Neural progenitor cell (in vitro differentiated cells): ENCODE measurements around the gene BCAS3. TPM values are rescaled to one million over a fixed set of nuclear protein-coding genes. Genes with fewer than 3 reads are reported as not detected.
"Not testable (repeated sequence)": the region's sequence is repeated elsewhere in the genome, so short reads cannot be mapped to it uniquely, and the experiment has no call there.

ENCODE experiments used
- DNase-seq: peaks from one replicate; pipeline ENCODE4 v3.0.0-alpha.2; 2016; ENCODE audit warnings: low spot score
- H2AFZ ChIP-seq: fragments of 200-600 bp; sonication (generic); replicated peaks from 2 replicates; pipeline ENCODE4 v1.6.1; 2016; ENCODE audit warnings: antibody characterized with exemption
- H3F3A ChIP-seq: fragments of 200-600 bp; sonication (generic); 2 replicates; pipeline ENCODE4 v1.6.1; 2016; ENCODE audit warnings: antibody characterized with exemption, low read depth
- H3K27ac ChIP-seq: fragments of 200-600 bp; sonication (generic); 2 replicates; pipeline ENCODE4 v1.5.1; 2016; ENCODE audit warnings: mild to moderate bottlenecking
- H3K27me3 ChIP-seq: fragments of 200-600 bp; sonication (generic); 2 replicates; pipeline ENCODE4 v1.6.1; 2016; ENCODE audit warnings: mild to moderate bottlenecking, moderate library complexity
- H3K36me3 ChIP-seq: fragments of 200-600 bp; sonication (generic); 2 replicates; pipeline ENCODE4 v1.5.1; 2016
- H3K4me1 ChIP-seq: fragments of 200-600 bp; sonication (generic); 2 replicates; pipeline ENCODE4 v1.6.1; 2016; ENCODE audit warnings: mixed run types
- H3K4me2 ChIP-seq: fragments of 200-600 bp; sonication (generic); 2 replicates; pipeline ENCODE4 v1.6.1; 2016
- H3K4me3 ChIP-seq: fragments of 200-600 bp; sonication (generic); 2 replicates; pipeline ENCODE4 v1.5.1; 2016
- H3K79me2 ChIP-seq: fragments of 200-600 bp; sonication (generic); 2 replicates; pipeline ENCODE4 v1.6.1; 2016; ENCODE audit warnings: low read depth
- H3K9ac ChIP-seq: fragments of 200-600 bp; sonication (generic); 2 replicates; pipeline ENCODE4 v1.6.1; 2016
- H3K9me3 ChIP-seq: fragments of 200-600 bp; sonication (generic); 2 replicates; pipeline ENCODE4 v1.5.1; 2016; ENCODE audit warnings: low read depth
- H4K20me1 ChIP-seq: fragments of 200-600 bp; sonication (generic); 2 replicates; pipeline ENCODE4 v1.6.1; 2016; ENCODE audit warnings: low read depth
- H3K27ac Mint-ChIP-seq: 3 replicates; pipeline ENCODE4 v1.8.0; 2021; ENCODE audit warnings: mixed read lengths
- H3K27me3 Mint-ChIP-seq: 2 replicates; pipeline ENCODE4 v1.8.0; 2022; ENCODE audit warnings: low read depth, mild to moderate bottlenecking, inconsistent platforms, moderate library complexity, mixed read lengths; ENCODE audit not compliant: insufficient read depth
- H3K36me3 Mint-ChIP-seq: 3 replicates; pipeline ENCODE4 v1.8.0; 2021; ENCODE audit warnings: mixed read lengths
- H3K4me1 Mint-ChIP-seq: 3 replicates; pipeline ENCODE4 v1.8.0; 2021; ENCODE audit warnings: mixed read lengths
- H3K4me3 Mint-ChIP-seq: 3 replicates; pipeline ENCODE4 v1.8.0; 2021; ENCODE audit warnings: mild to moderate bottlenecking, moderate library complexity, mixed read lengths
- H3K9me3 Mint-ChIP-seq: 3 replicates; pipeline ENCODE4 v1.8.0; 2020; ENCODE audit warnings: mixed read lengths
- EZH2 ChIP-seq: fragments of 200-600 bp; sonication (generic); IDR thresholded peaks from 2 replicates; pipeline ENCODE4 v1.6.1; 2017; ENCODE audit warnings: antibody characterized with exemption, mild to moderate bottlenecking, moderate library complexity
- EZH2phosphoT487 ChIP-seq: fragments of 200-600 bp; sonication (generic); IDR thresholded peaks from 2 replicates; pipeline ENCODE4 v1.6.1; 2017; ENCODE audit warnings: antibody characterized with exemption
- total RNA-seq: library from RNA; depleted of rRNA; stranded (reverse); fragments of >200 nt; gene quantifications from 2 replicates; pipeline ENCODE4 v1.2.3, GENCODE V29; 2015; ENCODE audit warnings: low replicate concordance
- TF ChIP-seq, protein P1 (sequence below): fragments of 200-600 bp; sonication (generic); IDR thresholded peaks from 2 replicates; pipeline ENCODE4 v1.5.1; 2017; ENCODE audit warnings: antibody characterized with exemption, mild to moderate bottlenecking

The BCAS3 gene
- total RNA-seq, 1 donor from 2014 or later: 60.9 TPM

DNA sequence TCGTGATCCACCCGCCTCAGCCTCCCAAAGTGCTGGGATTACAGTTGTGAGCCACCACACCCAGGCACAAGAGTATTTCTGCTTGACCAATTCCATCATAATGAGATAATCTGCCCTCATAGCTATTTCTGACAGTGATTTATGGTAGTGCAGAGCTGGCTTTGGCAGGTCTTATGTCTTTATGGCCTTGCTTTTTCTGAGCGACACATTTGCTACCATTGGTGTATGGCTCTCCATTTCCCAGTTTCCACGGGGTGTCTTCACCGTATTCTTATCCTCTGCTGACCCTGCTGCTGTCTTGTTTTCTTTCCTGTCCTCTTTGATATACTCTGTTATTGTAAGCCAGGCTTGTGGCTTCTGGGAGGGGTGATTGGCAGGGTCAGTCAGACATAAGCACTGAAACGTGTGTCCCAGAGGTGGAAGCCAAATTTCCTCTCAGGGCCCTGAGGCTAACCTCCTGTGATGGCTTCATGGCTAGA, 560.8 kb downstream of the BCAS3 start:
- H3K36me3 ChIP-seq: no peaks in the 10 kb centered on the region
- H3F3A ChIP-seq: peaks cover 7% of the 10 kb centered on the region
- H3K4me3 ChIP-seq: no peak overlapping the region
- no peak overlapping the region for H3K4me2 ChIP-seq
- TF ChIP-seq, protein P1, sequence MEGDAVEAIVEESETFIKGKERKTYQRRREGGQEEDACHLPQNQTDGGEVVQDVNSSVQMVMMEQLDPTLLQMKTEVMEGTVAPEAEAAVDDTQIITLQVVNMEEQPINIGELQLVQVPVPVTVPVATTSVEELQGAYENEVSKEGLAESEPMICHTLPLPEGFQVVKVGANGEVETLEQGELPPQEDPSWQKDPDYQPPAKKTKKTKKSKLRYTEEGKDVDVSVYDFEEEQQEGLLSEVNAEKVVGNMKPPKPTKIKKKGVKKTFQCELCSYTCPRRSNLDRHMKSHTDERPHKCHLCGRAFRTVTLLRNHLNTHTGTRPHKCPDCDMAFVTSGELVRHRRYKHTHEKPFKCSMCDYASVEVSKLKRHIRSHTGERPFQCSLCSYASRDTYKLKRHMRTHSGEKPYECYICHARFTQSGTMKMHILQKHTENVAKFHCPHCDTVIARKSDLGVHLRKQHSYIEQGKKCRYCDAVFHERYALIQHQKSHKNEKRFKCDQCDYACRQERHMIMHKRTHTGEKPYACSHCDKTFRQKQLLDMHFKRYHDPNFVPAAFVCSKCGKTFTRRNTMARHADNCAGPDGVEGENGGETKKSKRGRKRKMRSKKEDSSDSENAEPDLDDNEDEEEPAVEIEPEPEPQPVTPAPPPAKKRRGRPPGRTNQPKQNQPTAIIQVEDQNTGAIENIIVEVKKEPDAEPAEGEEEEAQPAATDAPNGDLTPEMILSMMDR: no peak
- TF ChIP-seq EZH2phosphoT487 (no peak), EZH2 (no peak)
- H3K9me3 ChIP-seq: no peaks in the 10 kb centered on the region
- peaks cover 7% of the 10 kb centered on the region for H4K20me1 ChIP-seq
- no peak overlapping the region for H3K27ac ChIP-seq
- no peak overlapping the region for H3K4me3 Mint-ChIP-seq
- no peak overlapping the region for H3K27ac Mint-ChIP-seq
- H3K4me1 Mint-ChIP-seq: peaks cover 20% of the 10 kb centered on the region
- no peak for DNase-seq
- H3K27me3 ChIP-seq: no peaks in the 10 kb centered on the region
- H3K36me3 Mint-ChIP-seq: no peaks in the 10 kb centered on the region
- no peaks in the 10 kb centered on the region for H3K27me3 Mint-ChIP-seq
- H3K4me1 ChIP-seq: peaks cover 23% of the 10 kb centered on the region
- no peaks in the 10 kb centered on the region for H3K9me3 Mint-ChIP-seq
- H3K9ac ChIP-seq: no peak overlapping the region
- no peak overlapping the region for H2AFZ ChIP-seq
- no peaks in the 10 kb centered on the region for H3K79me2 ChIP-seq

DNA sequence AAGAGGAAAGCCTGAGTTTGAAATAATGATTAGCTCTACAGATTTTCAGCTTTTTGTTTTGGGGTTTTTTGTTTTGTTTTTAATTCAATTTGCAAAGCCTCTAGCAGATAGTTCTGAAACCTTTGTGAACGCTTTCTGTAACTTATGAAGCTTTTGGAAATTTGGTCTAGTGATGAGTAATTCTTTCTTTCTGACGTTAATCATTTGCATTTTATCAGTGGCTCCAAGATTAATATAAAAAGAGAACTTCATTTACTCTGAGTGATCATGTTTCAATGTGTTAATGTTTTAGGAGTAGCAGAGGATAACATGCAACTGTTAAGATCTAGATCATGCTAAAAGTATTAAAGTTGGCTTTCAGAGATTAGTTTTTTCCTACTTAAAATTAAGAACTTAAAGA, 561.7 kb downstream of the BCAS3 start:
- Mint-ChIP-seq H3K27me3 (no peaks in the 10 kb centered on the region), H3K4me3 (no peak overlapping the region), H3K9me3 (no peaks in the 10 kb centered on the region), H3K36me3 (no peaks in the 10 kb centered on the region), H3K4me1 (peaks cover 17% of the 10 kb centered on the region), H3K27ac (no peak overlapping the region)
- H3K27ac ChIP-seq: no peak overlapping the region
- no peaks in the 10 kb centered on the region for H3K79me2 ChIP-seq
- no peak overlapping the region for H3K4me3 ChIP-seq
- H2AFZ ChIP-seq: no peak overlapping the region
- H3K9me3 ChIP-seq: no peaks in the 10 kb centered on the region
- H3F3A ChIP-seq: peaks cover 3% of the 10 kb centered on the region
- no peak for DNase-seq
- H4K20me1 ChIP-seq: peaks cover 3% of the 10 kb centered on the region
- no peaks in the 10 kb centered on the region for H3K36me3 ChIP-seq
- TF ChIP-seq EZH2phosphoT487 (no peak), EZH2 (no peak)
- TF ChIP-seq, protein P1: no peak
- no peak overlapping the region for H3K9ac ChIP-seq
- H3K4me2 ChIP-seq: no peak overlapping the region
- peaks cover 16% of the 10 kb centered on the region for H3K4me1 ChIP-seq
- no peaks in the 10 kb centered on the region for H3K27me3 ChIP-seq

DNA sequence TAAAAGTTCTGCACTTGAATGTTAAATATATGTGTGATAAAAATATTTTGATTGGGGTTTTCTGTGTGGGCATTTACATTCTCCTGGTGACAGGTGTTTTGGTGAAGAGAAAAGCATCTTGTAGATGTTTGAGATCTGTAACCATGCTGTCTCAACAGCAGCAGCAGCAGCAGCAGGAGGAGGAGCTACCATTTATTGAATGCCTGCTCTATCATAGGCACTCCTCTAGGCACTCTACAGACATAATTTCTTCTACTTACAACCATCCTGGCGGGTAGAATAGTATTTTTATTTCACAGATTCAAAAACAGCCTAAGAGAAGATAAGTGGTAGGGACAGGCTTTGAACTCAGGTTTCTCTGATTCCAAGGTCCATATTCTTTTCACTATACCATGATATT, 562.3 kb downstream of the BCAS3 start:
- no peaks in the 10 kb centered on the region for H3K27me3 Mint-ChIP-seq
- H3F3A ChIP-seq: no peaks in the 10 kb centered on the region
- no peaks in the 10 kb centered on the region for H3K36me3 ChIP-seq
- DNase-seq: no peak
- no peak overlapping the region for H3K9ac ChIP-seq
- no peak for TF ChIP-seq EZH2phosphoT487
- TF ChIP-seq EZH2: no peak
- H3K27me3 ChIP-seq: no peaks in the 10 kb centered on the region
- no peak overlapping the region for H3K4me2 ChIP-seq
- no peaks in the 10 kb centered on the region for H4K20me1 ChIP-seq
- H3K4me1 Mint-ChIP-seq: peaks cover 13% of the 10 kb centered on the region
- H3K4me3 Mint-ChIP-seq: no peak overlapping the region
- H3K4me3 ChIP-seq: no peak overlapping the region
- no peaks in the 10 kb centered on the region for H3K9me3 ChIP-seq
- no peaks in the 10 kb centered on the region for H3K79me2 ChIP-seq
- no peak overlapping the region for H3K27ac ChIP-seq
- H3K9me3 Mint-ChIP-seq: no peaks in the 10 kb centered on the region
- H3K27ac Mint-ChIP-seq: no peak overlapping the region
- peaks cover 12% of the 10 kb centered on the region for H3K4me1 ChIP-seq
- H3K36me3 Mint-ChIP-seq: no peaks in the 10 kb centered on the region
- no peak overlapping the region for H2AFZ ChIP-seq

DNA sequence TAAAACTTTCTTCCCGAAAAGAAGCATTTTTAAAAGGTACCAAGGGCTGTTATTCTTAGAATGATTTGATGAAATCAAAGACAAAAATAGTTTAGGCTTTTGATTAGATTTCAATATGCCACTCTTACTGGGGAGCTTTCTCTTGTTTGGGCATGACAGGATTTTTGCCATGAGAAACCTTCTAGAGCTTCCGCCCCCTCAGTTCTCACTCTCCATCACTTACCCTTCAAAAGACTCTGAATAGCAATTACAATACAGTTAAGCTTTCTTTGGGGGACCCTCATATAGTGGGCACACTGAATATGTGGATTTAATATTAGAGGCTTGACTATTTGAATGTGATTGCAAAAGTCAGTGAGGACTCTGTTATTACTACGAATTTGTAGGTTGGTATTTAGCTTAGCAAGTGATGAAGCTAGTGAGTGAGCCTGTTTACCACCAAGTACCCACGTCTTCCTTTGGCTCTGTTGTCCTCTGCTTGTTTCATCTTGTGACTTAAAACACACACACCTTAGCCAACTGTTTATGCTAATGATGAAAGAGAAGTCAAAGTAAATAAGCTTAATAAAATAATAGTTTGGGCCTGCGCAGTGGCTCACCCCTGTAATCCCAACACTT, 563.3 kb downstream of the BCAS3 start:
- peaks cover 4% of the 10 kb centered on the region for H3F3A ChIP-seq
- H4K20me1 ChIP-seq: no peaks in the 10 kb centered on the region
- no peak overlapping the region for H2AFZ ChIP-seq
- H3K4me1 ChIP-seq: peaks cover 6% of the 10 kb centered on the region
- TF ChIP-seq, protein P1: no peak
- TF ChIP-seq EZH2: no peak
- TF ChIP-seq EZH2phosphoT487: no peak
- Mint-ChIP-seq H3K9me3 (no peaks in the 10 kb centered on the region), H3K27me3 (no peaks in the 10 kb centered on the region), H3K27ac (no peak overlapping the region), H3K36me3 (no peaks in the 10 kb centered on the region), H3K4me1 (peaks cover 3% of the 10 kb centered on the region), H3K4me3 (no peak overlapping the region)
- no peaks in the 10 kb centered on the region for H3K9me3 ChIP-seq
- no peak overlapping the region for H3K9ac ChIP-seq
- H3K36me3 ChIP-seq: no peaks in the 10 kb centered on the region
- no peak overlapping the region for H3K4me3 ChIP-seq
- no peak for DNase-seq
- H3K27ac ChIP-seq: no peak overlapping the region
- H3K79me2 ChIP-seq: no peaks in the 10 kb centered on the region
- H3K27me3 ChIP-seq: no peaks in the 10 kb centered on the region
- H3K4me2 ChIP-seq: no peak overlapping the region

DNA sequence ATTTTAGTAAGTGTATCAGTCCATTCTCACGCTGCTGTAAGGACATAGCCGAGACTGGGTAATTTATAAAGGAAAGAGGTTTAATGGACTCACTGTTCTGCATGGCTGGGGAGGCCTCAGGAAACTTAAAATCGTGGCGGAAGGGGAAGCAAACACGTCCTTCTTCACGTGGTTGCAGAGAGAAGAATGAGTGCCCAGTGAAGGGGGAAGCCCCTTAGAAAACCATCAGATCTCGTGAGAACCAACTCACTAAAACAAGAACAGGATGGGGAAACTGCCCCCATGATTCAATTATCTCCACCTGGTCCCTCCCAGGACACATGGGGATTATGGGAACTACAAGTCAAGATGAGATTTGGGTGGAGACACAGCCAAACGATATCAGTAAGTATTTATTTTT, 567.3 kb downstream of the BCAS3 start:
- not testable (repeated sequence) for H3K4me3 ChIP-seq, H3K79me2 ChIP-seq, H3K9me3 Mint-ChIP-seq, H3K9me3 ChIP-seq, H3F3A ChIP-seq, H3K27ac Mint-ChIP-seq, H3K36me3 Mint-ChIP-seq, H2AFZ ChIP-seq, H3K4me1 Mint-ChIP-seq, H3K27me3 Mint-ChIP-seq, H3K27me3 ChIP-seq, H3K4me3 Mint-ChIP-seq, H3K4me2 ChIP-seq, H3K9ac ChIP-seq, H3K36me3 ChIP-seq, DNase-seq, H3K27ac ChIP-seq, H3K4me1 ChIP-seq, H4K20me1 ChIP-seq
